A549 (cell line): ENCODE results near the gene ABLIM3. TPM values are rescaled to one million over a fixed set of nuclear protein-coding genes. Genes with fewer than 3 reads are reported as not detected.

Source experiments
- ATAC-seq, 2 experiments: fragments of 200-7000 bp in 1 of 2; fragments of >200 bp in 1 of 2; cut with Nextera tagmentation in 1 of 2; cut with Tn5 transposase in 1 of 2; 3 replicates each; pipeline versions ENCODE4 v1.8.0 to v1.9.1; 2018 to 2020; ENCODE audit warnings: mild to moderate bottlenecking in 1 of 2, moderate library complexity in 1 of 2
- CTCF ChIA-PET: fragments of 300-600 bp; sonication (Branson Sonifier 250); formaldehyde crosslinking; extraction: SDS; loops from one replicate; lab custom pipeline; 2021; ENCODE audit warnings: antibody characterized with exemption, inconsistent platforms; lab: Yijun Ruan, JAX
- POLR2A ChIA-PET: fragments of 350-600 bp; formaldehyde crosslinking; extraction: SDS; loops from one replicate; lab custom pipeline; 2021; ENCODE audit warnings: antibody characterized with exemption, inconsistent platforms; lab: Yijun Ruan, JAX
- DNase-seq, 2 experiments: peaks; one replicate each; pipeline versions ENCODE4 v3.0.0 to v3.0.0-alpha.2; 2011 to 2016; ENCODE audit warnings: low read depth in 1 of 2, low spot score in 1 of 2
- FAIRE-seq: peaks from 2 replicates; lab custom pipeline; 2011; peaks lifted over from hg19 to GRCh38; lab: Jason Lieb, UNC
- H3K27ac ChIP-seq, 2 experiments: fragments of >200 bp; sonication (Bioruptor Twin); formaldehyde crosslinking; 3 replicates each; pipeline ENCODE4 v1.5.1; 2016 to 2017
- H3K4me1 ChIP-seq: fragments of >200 bp; sonication (Bioruptor Twin); formaldehyde crosslinking; 3 replicates; pipeline ENCODE4 v1.6.1; 2016
- H3K4me2 ChIP-seq: fragments of >200 bp; sonication (Bioruptor Twin); formaldehyde crosslinking; 3 replicates; pipeline ENCODE4 v1.6.1; 2016
- H3K4me3 ChIP-seq: fragments of >200 bp; sonication (Bioruptor Twin); formaldehyde crosslinking; 3 replicates; pipeline ENCODE4 v1.5.1; 2016
- H3K9me3 ChIP-seq: fragments of >200 bp; sonication (Bioruptor Twin); formaldehyde crosslinking; 3 replicates; pipeline ENCODE4 v1.6.1; 2016
- BCL3 ChIP-seq: fragments of >200 bp; sonication (Bioruptor Twin); formaldehyde crosslinking; IDR thresholded peaks from 3 replicates; pipeline ENCODE4 v1.6.1; 2016
- CBX2 ChIP-seq: fragments of 200-600 bp; sonication (generic); IDR thresholded peaks from 2 replicates; pipeline ENCODE4 v1.6.1; 2016; ENCODE audit warnings: low read depth, mild to moderate bottlenecking, borderline replicate concordance
- CEBPB ChIP-seq, 2 experiments: fragments of >200 bp in 1 of 2; sonication (Bioruptor Twin) in 1 of 2; formaldehyde crosslinking in 1 of 2; IDR thresholded peaks; 2 replicates each; pipeline ENCODE4 v1.6.1; 2012 to 2016
- CHD2 ChIP-seq: fragments of 150-350 bp; IDR thresholded peaks from 2 replicates; pipeline ENCODE4 v1.6.1; 2014; ENCODE audit warnings: low read length; ENCODE audit not compliant: partially characterized antibody
- EHF ChIP-seq: fragments of 250-450 bp; sonication (Bioruptor Pico); IDR thresholded peaks from 2 replicates; pipeline ENCODE4 v1.5.0; 2020; ENCODE audit warnings: mild to moderate bottlenecking
- EP300 ChIP-seq, 2 experiments: fragments of >200 bp; sonication (Bioruptor Twin); formaldehyde crosslinking; IDR thresholded peaks; 2 replicates in 1 of 2; 3 replicates in 1 of 2; pipeline ENCODE4 v1.6.1; 2016 to 2017
- FOSB ChIP-seq: fragments of 250-450 bp; sonication (Bioruptor Pico); IDR thresholded peaks from 2 replicates; pipeline ENCODE4 v1.5.0; 2020; ENCODE audit warnings: mild to moderate bottlenecking, moderate library complexity
- FOSL2 ChIP-seq, 2 experiments: fragments of 450-650 bp in 1 of 2; fragments of >200 bp in 1 of 2; sonication (Bioruptor Twin) in 1 of 2; formaldehyde crosslinking; IDR thresholded peaks; 2 replicates each; pipeline versions ENCODE4 v1.5.0 to v1.6.1; 2016 to 2020; ENCODE audit warnings: mild to moderate bottlenecking in 1 of 2, moderate library complexity in 1 of 2
- GATA3 ChIP-seq: IDR thresholded peaks from 2 replicates; pipeline ENCODE4 v1.6.1; 2012; ENCODE audit warnings: borderline replicate concordance
- HDAC2 ChIP-seq: fragments of 200-600 bp; sonication (generic); IDR thresholded peaks from 2 replicates; pipeline ENCODE4 v1.6.1; 2016
- HMGXB4 ChIP-seq: fragments of 250-450 bp; sonication (Bioruptor Pico); IDR thresholded peaks from 2 replicates; pipeline ENCODE4 v1.5.0; 2021; ENCODE audit warnings: mild to moderate bottlenecking, moderate library complexity, borderline replicate concordance
- HOXB5 ChIP-seq: fragments of 250-450 bp; sonication (Bioruptor Pico); IDR thresholded peaks from 2 replicates; pipeline ENCODE4 v1.5.0; 2020; ENCODE audit warnings: mild to moderate bottlenecking, moderate library complexity
- JUNB ChIP-seq: fragments of >200 bp; sonication (Bioruptor Twin); formaldehyde crosslinking; IDR thresholded peaks from 2 replicates; pipeline ENCODE4 v1.6.1; 2016
- KDM1A ChIP-seq: fragments of 200-600 bp; sonication (generic); IDR thresholded peaks from 2 replicates; pipeline ENCODE4 v1.6.1; 2016; ENCODE audit warnings: low read depth, mild to moderate bottlenecking
- NPAS2 ChIP-seq: fragments of 250-450 bp; sonication (Bioruptor Pico); IDR thresholded peaks from 2 replicates; pipeline ENCODE4 v1.8.0; 2022; ENCODE audit warnings: mild to moderate bottlenecking, moderate library complexity, borderline replicate concordance
- RNF2 ChIP-seq: fragments of 200-600 bp; sonication (generic); IDR thresholded peaks from 2 replicates; pipeline ENCODE4 v1.6.1; 2016; ENCODE audit warnings: low read depth, mild to moderate bottlenecking, antibody characterized with exemption, moderate library complexity, borderline replicate concordance
- SREBF2 ChIP-seq: fragments of 450-650 bp; IDR thresholded peaks from 2 replicates; pipeline ENCODE4 v1.6.1; 2014; ENCODE audit warnings: mild to moderate bottlenecking, moderate library complexity
- TFCP2L1 ChIP-seq: fragments of 250-450 bp; sonication (Bioruptor Pico); IDR thresholded peaks from 2 replicates; pipeline ENCODE4 v1.5.0; 2021; ENCODE audit warnings: mild to moderate bottlenecking
- WGBS: methylation state at CpG from one replicate; pipeline ENCODE4 v1.1.6; 2017; ENCODE audit errors: missing lambda C conversion rate; 5-methylcytosine and 5-hydroxymethylcytosine counted together
- polyA plus RNA-seq, 4 experiments: library from polyadenylated mRNA; depleted of rRNA in 3 of 4; stranded (reverse); fragments of >200 nt; fragmentation: RNase III in 1 of 4; extraction: RNeasy Plus Mini Kit Qiagen cat#74134 plus additional on column Dnase treatment in 1 of 4; gene quantifications; 2 replicates in 3 of 4; 3 replicates in 1 of 4; pipeline ENCODE4 v1.2.3, GENCODE V29; 2011 to 2017
- TF ChIP-seq, protein P1 (sequence below): IDR thresholded peaks from 2 replicates; pipeline ENCODE4 v1.6.1; 2012
- TF ChIP-seq, protein P2 (sequence below): fragments of >200 bp; sonication (Bioruptor Twin); formaldehyde crosslinking; IDR thresholded peaks from 3 replicates; pipeline ENCODE4 v1.5.1; 2016

The ABLIM3 gene
- polyA plus RNA-seq, 2 of the 4 experiments (the other 2 are of a cell fraction): 2.7 to 3.0 TPM

DNA sequence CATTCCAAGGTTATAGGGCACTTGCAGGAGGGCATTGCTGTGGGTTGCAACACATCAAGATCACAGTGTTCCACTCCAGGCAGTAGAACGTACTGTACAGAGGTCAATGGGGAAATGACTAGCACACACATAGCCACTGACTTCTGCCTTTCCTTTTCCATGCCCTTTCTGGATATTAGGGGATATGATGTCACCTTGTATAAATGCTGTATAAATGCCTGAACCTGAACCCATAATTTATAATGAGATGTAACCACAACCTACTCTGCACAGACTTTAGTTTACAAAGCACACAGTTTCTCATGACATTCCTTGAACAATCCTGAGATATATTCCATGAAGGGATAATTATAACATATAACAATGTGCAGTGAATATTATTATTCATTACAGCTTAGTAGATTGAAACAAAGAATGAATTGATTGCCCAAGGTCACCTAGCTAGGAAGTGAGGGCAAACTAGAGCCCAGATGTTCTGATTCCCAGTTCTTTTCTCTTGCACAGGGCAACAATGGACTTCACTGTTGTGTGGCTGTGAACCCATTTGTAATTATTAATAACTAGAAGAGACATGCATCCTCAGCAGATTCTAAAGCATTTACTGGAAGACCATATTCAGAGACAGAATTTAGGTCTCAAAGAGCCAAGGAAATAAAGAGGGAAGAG, 5.6 kb upstream of the ABLIM3 start:
- peaks cover 21% of the 10 kb centered on the region for H3K4me1 ChIP-seq
- H3K9me3 ChIP-seq: no peaks in the 10 kb centered on the region
- peak overlapping the region; percentile 35; the same call in 1 of the 3 replicates for H3K4me2 ChIP-seq
- TF ChIP-seq EP300 (IDR thresholded peaks at IDR 0.05): no peak
- TF ChIP-seq CEBPB (IDR thresholded peaks at IDR 0.05): no peak
- TF ChIP-seq TFCP2L1 (CRISPR knock-in tag): no peak
- DNase-seq (no peak), ATAC-seq (no peak), FAIRE-seq (peak; percentile 43)
- 75% methylated on average over 1 of the region's 1 CpG for WGBS
- no peak overlapping the region for H3K4me3 ChIP-seq
- ChIA-PET POLR2A (no interaction called here), CTCF (interaction anchor here (1.1 to 10.2 kb wide), 6 partner anchors 16 to 429 kb away, joined by 3 to 149 read pairs (median 4); no protein-coding TSS in a partner anchor)
- peak overlapping the region; percentile 73 to 78 for H3K27ac ChIP-seq

DNA sequence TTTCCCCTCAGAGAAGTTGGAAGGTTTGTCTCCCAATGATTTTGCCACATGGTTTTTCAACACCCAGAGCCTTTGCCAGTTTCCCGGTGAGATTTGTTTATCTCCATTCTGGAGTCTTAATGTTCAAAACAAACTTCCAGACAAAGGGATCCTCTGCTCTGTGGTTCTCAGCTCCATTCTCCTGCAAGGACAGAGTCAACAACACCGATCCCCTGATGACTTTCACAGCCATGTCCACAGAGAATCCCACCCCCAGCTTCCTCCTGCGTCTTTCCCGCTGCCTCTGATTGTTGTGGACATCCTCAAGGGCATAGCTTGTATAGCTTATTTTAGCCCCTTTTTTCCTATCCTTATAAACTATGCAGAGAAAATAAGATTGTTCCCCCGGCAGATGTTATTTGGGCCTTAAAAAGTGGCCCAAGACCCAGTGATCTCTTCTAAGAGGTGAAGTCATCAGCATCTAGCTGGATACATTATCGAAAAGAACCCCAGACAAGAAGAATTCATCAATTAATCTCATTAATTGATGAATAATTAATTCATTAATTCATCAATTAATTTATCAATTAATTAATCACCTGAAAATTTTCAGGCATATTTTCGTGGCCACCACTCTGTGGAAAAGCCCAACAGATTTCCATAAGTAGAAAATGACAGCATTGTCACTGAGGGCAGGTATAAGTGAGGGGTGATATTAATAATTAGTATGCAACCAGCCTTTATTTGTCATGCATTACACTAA, 2.9 kb upstream of the ABLIM3 start:
- POLR2A ChIA-PET: no interaction called here
- FAIRE-seq (no peak), DNase-seq (no peak), ATAC-seq (no peak)
- Histone ChIP-seq H3K4me3 (no peak overlapping the region), H3K27ac (no peak overlapping the region; a peak in 1 of 6 replicates), H3K9me3 (no peaks in the 10 kb centered on the region), H3K4me1 (peaks cover 25% of the 10 kb centered on the region), H3K4me2 (no peak overlapping the region)
- 69% methylated on average over 7 of the region's 7 CpGs for WGBS
- CTCF ChIA-PET: interaction anchor here (1.0 to 10.2 kb wide), 9 partner anchors 7 to 397 kb away, joined by 3 to 149 read pairs (median 5); no protein-coding TSS in a partner anchor
- no peak for TF ChIP-seq SREBF2
- no peak for TF ChIP-seq HOXB5 (CRISPR knock-in tag)
- TF ChIP-seq HMGXB4 (CRISPR knock-in tag): no peak
- no peak for TF ChIP-seq CBX2

DNA sequence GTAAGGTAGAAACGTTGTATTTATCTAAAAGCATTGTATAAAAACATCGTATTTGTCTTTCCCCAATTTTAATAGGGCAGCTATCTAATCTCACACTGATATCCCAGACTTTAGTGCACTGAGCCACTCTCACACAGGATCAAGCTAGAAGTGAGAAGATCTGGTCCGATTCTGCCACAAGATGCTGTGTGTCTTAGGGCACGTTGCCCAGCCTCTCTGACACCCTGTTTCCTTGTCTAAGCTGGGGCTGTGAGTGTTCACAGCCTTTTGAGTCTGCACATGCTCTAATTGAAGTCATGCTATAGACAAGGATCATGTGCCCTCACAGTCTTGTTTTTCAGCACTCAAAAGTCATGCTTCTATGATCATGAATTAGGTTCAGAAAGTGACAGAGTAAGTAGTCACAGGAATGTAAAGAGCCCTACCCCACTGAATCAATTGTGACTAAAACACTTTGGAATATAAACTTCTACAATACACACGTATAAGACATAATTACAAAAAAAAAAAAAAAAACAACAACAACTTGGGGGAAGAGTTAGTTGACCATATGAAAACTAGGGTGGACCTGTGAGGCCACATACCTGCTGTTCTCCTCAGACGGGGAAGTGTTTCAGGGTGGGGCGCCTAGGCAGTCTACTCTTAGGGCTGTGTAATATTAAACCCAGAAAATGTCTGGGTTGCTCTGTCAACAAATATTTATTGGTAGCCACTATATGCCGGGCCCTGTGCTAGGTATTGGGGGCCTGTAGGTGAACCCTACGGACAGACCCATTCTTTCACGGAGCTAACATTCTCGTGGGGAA, 893 bp upstream of the ABLIM3 start:
- ChIA-PET POLR2A (interaction anchor here (1.1 kb wide), 1 partner anchor 89 kb away, joined by 4 read pairs; no protein-coding TSS in a partner anchor), CTCF (interaction anchor here (0.9 to 10.2 kb wide), 29 partner anchors 9 to 478 kb away, joined by 3 to 149 read pairs (median 10); no protein-coding TSS in a partner anchor)
- no peak for DNase-seq
- no peak for FAIRE-seq
- Histone ChIP-seq H3K4me3 (no peak overlapping the region), H3K4me1 (peaks cover 17% of the 10 kb centered on the region), H3K27ac (no peak overlapping the region), H3K9me3 (no peaks in the 10 kb centered on the region), H3K4me2 (no peak overlapping the region)
- TF ChIP-seq CEBPB (IDR thresholded peaks at IDR 0.05) (no peak), BCL3 (no peak), CHD2 (no peak), HDAC2 (no peak), KDM1A (no peak), FOSL2 (IDR thresholded peaks at IDR 0.05) (no peak), FOSL2 (CRISPR knock-in tag; IDR thresholded peaks at IDR 0.05) (no peak), EHF (no peak), NPAS2 (no peak), GATA3 (no peak), RNF2 (no peak), FOSB (CRISPR knock-in tag) (no peak), JUNB (no peak)
- TF ChIP-seq, protein P1, sequence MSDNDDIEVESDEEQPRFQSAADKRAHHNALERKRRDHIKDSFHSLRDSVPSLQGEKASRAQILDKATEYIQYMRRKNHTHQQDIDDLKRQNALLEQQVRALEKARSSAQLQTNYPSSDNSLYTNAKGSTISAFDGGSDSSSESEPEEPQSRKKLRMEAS: no peak
- TF ChIP-seq, protein P2, sequence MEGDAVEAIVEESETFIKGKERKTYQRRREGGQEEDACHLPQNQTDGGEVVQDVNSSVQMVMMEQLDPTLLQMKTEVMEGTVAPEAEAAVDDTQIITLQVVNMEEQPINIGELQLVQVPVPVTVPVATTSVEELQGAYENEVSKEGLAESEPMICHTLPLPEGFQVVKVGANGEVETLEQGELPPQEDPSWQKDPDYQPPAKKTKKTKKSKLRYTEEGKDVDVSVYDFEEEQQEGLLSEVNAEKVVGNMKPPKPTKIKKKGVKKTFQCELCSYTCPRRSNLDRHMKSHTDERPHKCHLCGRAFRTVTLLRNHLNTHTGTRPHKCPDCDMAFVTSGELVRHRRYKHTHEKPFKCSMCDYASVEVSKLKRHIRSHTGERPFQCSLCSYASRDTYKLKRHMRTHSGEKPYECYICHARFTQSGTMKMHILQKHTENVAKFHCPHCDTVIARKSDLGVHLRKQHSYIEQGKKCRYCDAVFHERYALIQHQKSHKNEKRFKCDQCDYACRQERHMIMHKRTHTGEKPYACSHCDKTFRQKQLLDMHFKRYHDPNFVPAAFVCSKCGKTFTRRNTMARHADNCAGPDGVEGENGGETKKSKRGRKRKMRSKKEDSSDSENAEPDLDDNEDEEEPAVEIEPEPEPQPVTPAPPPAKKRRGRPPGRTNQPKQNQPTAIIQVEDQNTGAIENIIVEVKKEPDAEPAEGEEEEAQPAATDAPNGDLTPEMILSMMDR: no peak
- no peak for ATAC-seq
- WGBS: 82% methylated on average over 11 of the region's 11 CpGs
